MM.1S (cell line): ENCODE data around the gene SH3PXD2A.

Experiments used
- EZH2 ChIP-seq: fragments of 300-600 bp; sonication (generic); optimal IDR thresholded peaks from 2 replicates; pipeline ENCODE3; 2017; ENCODE audit warnings: low read depth, mild to moderate bottlenecking, antibody characterized with exemption, low read length, mixed read lengths
- TF ChIP-seq, protein P1 (sequence below): fragments of 300-600 bp; sonication (generic); IDR thresholded peaks from 2 replicates; pipeline ENCODE4 v1.5.1; 2016; ENCODE audit warnings: antibody characterized with exemption, low read length, mixed read lengths

DNA sequence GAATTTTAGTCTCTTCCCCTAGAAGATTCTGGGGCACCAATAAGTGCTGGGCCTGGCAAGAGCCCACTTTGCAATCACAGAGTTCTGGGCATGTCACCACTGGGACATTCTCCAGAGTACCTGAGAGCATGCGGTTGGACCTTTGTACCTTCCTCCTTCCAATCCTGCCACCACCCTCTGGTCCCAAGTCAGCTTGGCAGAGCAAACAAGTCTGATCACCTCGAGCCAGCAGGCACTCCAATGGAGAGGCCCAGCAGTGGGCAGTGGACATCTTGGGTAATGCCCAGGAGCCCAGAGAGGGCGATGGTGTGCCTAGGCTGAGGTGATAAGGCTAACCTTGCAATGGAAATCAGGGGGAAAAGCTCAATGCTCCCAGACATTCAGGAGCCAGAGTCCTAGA lies 43.4 kb downstream of the SH3PXD2A start:
- TF ChIP-seq EZH2 = no peak
- TF ChIP-seq, protein P1, sequence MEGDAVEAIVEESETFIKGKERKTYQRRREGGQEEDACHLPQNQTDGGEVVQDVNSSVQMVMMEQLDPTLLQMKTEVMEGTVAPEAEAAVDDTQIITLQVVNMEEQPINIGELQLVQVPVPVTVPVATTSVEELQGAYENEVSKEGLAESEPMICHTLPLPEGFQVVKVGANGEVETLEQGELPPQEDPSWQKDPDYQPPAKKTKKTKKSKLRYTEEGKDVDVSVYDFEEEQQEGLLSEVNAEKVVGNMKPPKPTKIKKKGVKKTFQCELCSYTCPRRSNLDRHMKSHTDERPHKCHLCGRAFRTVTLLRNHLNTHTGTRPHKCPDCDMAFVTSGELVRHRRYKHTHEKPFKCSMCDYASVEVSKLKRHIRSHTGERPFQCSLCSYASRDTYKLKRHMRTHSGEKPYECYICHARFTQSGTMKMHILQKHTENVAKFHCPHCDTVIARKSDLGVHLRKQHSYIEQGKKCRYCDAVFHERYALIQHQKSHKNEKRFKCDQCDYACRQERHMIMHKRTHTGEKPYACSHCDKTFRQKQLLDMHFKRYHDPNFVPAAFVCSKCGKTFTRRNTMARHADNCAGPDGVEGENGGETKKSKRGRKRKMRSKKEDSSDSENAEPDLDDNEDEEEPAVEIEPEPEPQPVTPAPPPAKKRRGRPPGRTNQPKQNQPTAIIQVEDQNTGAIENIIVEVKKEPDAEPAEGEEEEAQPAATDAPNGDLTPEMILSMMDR = no peak
